ENCODE data around the gene HACD2. TPM values are rescaled to one million over a fixed set of nuclear protein-coding genes. Genes with fewer than 3 reads are reported as not detected.

The HACD2 gene
- total RNA-seq, 4 donors from 2014 or later = 50.9 to 72.9 (median 58.4) TPM

DNA sequence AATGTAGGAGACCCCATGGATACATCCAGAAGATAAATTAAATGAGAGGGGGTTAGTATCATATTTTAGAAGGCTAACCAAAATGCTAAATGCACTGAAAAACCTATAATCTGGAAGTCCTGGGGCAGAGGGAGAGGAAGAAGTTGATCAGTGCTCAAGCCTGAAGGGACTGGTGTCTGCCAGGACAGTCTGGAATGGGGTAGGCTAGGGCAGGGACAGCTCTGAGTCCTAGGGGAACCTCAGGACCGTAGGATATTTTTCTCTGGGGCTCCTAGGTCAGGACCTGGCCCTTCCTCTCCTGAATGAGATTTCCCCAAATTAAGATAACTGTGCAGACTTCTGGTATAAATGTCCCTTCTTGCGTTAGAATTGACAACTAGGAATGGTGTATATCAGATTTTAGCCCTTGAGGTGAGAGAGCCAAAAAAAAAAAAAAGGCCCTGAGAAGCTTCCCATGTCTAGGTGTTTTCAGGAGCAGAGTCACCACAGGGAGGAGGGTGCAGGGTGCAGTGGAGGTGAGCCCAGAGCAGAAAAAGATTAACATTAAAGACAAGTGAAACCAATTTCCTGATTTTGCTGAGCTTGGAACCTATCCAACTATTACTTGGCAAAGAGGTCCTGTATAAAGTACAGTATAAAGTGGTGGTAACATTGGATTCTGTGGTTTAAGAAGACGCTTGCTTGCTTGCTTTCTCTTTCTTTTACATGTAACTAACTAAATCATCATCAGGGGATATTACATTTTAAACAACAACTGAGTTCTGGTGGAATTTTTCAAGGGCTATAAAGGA, 63.5 kb downstream of the HACD2 start:
- TF ChIP-seq, protein P1, sequence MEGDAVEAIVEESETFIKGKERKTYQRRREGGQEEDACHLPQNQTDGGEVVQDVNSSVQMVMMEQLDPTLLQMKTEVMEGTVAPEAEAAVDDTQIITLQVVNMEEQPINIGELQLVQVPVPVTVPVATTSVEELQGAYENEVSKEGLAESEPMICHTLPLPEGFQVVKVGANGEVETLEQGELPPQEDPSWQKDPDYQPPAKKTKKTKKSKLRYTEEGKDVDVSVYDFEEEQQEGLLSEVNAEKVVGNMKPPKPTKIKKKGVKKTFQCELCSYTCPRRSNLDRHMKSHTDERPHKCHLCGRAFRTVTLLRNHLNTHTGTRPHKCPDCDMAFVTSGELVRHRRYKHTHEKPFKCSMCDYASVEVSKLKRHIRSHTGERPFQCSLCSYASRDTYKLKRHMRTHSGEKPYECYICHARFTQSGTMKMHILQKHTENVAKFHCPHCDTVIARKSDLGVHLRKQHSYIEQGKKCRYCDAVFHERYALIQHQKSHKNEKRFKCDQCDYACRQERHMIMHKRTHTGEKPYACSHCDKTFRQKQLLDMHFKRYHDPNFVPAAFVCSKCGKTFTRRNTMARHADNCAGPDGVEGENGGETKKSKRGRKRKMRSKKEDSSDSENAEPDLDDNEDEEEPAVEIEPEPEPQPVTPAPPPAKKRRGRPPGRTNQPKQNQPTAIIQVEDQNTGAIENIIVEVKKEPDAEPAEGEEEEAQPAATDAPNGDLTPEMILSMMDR (IDR thresholded peaks at IDR 0.05; ENCODE audit: low read depth) = no peak

DNA sequence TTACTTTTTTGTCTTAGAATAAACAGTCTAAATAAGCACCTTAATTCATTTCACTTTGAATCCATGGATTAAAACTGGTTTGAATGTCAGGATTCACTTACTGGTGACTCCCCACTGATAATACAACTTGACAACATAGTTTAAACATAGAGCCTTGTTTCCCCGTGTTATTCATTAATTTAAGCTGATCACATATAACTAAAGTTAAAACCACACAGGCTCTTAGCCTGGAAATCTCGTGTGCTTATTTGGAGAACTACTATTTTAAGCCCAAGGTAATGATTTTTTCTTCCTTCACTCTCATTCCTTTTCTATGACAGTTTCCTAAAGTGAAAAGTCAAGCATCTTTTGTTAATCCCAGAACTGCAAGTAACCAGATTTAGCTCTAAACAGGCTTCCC, 64.2 kb downstream of the HACD2 start:
- TF ChIP-seq, protein P1 (IDR thresholded peaks at IDR 0.05; ENCODE audit: low read depth) = no peak

DNA sequence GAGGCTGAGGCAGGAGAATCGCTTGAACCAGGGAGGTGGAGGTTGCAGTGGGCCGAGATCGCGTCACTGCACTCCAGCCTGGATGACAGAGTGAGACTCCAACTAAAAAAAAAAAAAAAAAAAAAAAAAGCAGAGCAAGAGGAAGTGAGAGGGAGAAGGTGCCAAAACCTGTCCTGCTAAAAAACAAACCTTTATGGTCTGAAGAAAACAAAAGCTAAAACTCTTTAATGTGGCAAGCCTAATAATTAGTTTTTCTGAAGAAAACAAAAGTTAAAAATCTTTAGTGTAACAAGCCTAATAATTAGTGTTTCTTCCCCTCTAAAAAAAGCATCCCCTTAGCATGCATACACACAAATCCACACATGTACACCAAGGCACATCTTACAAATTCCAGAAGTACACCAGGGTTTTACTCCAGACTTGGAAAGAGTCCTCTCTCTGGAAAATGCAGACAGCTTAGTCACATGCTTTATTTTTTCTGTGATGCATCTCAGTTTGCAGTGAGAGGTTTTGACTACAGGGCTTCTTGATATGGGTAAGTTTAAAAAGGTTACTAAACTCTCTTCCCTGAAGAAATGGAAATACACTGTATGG, 65.9 kb downstream of the HACD2 start:
- TF ChIP-seq, protein P1 (IDR thresholded peaks at IDR 0.05; ENCODE audit: low read depth) = no peak

DNA sequence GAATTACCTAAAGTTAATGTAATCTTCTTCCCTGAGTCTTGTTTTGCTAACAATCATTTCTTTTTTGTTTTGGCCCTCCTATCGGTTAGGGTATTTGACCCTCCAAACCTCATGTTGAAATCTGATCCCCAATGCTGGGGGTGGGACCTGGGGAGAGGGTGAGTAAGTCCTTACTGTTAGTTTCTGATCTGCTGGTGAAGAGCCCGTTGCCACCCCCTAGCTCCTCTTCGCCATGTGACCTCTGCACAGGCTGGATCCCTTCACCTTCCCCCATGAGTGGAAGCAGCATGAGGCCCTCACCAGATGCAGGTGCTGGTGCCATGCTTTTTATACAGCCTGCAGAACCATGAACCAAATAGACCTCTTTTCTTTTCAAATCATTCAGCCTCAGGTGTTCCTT, 73.1 kb downstream of the HACD2 start:
- TF ChIP-seq, protein P1 (IDR thresholded peaks at IDR 0.05; ENCODE audit: low read depth) = no peak

DNA sequence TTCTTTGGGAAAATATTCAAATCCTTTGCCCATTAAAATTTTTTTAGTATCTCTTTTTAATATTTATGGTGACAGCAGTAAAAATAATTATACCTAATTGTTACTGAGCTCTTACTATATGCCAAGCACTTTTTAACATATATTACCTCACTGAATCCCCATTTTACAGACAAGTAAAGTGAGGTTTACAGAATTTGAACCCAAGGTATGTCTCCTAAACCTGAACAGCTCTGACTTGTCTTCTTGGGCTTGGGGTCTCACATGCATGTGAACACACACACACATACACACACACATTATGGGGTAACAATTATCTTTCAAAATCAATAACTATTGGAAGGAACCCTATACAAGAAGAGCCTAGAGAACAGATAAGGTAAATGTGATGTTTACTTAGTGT, 73.8 kb downstream of the HACD2 start:
- TF ChIP-seq, protein P1 (IDR thresholded peaks at IDR 0.05; ENCODE audit: low read depth) = no peak

DNA sequence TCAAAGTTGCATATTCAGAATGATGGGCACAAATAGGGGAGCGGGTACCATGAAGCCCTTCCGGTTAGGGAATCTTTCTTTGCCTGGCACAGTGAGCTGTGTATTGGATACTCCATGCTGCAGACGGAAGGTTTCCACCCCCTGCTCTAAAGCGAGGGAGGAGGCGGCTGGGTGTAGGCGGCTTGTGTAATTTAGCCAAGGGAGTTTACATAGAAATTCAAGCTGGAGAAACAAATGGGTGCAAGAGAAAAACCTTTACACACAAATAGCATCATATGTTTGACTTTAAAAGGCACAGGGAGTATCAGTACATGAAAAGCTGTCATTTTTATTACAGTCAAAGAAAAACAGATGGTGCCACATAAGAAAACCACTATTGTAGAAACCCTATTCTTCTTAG, 76.7 kb downstream of the HACD2 start:
- TF ChIP-seq, protein P1 (IDR thresholded peaks at IDR 0.05; ENCODE audit: low read depth) = no peak

DNA sequence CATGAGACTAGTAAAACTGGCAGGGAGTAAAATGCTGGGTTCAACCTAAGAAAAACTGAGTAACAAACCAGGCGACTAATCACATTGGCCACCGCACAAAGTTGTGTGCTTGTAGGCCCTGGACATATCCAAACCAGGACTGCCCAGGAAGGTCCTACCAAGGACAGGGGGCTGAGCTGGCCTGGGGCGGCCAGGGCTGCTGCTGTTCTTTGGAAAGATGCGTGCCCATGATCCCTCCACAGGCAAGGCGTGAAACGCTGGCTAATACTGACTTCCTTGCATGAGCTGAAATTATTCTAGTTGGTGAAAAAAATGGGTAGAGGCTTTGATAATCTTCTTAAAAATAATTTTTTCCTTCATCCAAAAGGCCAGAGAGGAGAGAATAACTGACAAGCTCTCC, 79.0 kb downstream of the HACD2 start:
- TF ChIP-seq, protein P1 (IDR thresholded peaks at IDR 0.05; ENCODE audit: low read depth) = no peak

Data from subcutaneous adipose tissue (tissue), 4 donors.